AG09319 (cell line): ENCODE measurements around the gene PLD4.

ENCODE experiments used
- DNase-seq: peaks from one replicate; pipeline ENCODE4 v3.0.0-alpha.2; 2010; ENCODE audit warnings: low read depth; ENCODE audit errors: extremely low read depth
- TF ChIP-seq, protein P1 (sequence below): IDR thresholded peaks from 2 replicates; pipeline ENCODE4 v1.5.1; 2011; ENCODE audit warnings: low read depth, mild to moderate bottlenecking, inconsistent platforms, low read length, moderate library complexity

Gene PLD4

DNA sequence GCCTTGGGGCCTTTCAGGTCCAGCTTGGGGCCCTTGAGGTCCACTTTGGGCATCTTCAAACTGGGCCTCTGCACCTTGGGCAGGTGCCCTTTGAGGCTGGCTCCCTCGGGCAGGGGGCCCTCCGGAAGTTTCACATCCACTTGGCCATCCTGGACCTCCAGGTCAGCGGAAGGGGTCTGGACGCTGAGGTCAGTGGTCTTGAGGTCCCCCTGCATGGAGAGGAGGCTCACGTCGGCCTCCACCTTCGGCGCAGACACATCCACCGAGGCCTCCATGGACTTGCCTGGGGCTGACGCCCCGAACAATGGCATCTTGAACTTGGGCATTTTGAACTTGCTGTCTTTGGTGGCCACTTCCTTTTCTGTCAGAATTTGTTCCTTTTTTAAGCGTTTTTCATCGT is 28.4 kb downstream of the PLD4 start:
- TF ChIP-seq, protein P1, sequence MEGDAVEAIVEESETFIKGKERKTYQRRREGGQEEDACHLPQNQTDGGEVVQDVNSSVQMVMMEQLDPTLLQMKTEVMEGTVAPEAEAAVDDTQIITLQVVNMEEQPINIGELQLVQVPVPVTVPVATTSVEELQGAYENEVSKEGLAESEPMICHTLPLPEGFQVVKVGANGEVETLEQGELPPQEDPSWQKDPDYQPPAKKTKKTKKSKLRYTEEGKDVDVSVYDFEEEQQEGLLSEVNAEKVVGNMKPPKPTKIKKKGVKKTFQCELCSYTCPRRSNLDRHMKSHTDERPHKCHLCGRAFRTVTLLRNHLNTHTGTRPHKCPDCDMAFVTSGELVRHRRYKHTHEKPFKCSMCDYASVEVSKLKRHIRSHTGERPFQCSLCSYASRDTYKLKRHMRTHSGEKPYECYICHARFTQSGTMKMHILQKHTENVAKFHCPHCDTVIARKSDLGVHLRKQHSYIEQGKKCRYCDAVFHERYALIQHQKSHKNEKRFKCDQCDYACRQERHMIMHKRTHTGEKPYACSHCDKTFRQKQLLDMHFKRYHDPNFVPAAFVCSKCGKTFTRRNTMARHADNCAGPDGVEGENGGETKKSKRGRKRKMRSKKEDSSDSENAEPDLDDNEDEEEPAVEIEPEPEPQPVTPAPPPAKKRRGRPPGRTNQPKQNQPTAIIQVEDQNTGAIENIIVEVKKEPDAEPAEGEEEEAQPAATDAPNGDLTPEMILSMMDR, result no peak

DNA sequence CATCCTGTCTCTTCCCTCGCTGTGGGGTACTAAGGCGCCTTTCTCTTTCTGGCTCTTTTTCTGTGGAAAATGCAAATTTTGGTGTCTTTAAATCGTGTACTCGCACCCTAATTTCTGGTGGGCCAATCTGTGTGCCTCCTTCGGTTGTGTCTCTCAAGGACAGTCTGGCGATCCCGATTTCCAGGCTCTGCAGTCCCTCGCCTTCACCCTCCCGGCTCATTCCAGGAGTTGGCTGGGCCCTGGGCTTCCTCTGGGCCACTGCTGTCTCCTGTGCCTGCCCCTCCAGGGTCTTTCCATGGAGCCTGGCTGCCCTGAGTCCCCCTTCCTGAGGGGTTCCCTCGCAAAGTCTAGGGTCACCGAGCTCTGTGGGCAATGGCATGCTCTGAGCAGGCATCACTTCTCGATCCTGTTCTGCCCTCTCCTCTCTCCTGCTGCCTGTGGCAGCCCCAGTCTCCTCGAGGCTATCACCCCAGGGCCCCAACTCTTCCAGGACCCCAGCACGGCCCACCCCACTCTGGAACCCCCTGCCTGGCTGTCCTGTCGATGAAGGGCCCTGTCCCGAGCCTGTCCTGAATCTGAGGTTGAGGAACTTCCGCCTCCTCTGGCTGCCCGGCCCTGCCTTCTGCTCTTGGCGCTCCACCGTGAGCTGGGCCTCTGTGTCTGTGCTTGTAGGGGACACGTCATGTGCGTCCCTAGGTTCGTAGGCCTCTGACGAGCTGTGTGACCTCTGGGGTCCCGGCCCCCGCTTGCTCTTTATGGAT is 29.4 kb downstream of the PLD4 start:
- TF ChIP-seq, protein P1, result no peak
- DNase-seq, result no peak

More for the DNA sequence above, 28.4 kb downstream of the PLD4 start:
- no peak for DNase-seq

DNA sequence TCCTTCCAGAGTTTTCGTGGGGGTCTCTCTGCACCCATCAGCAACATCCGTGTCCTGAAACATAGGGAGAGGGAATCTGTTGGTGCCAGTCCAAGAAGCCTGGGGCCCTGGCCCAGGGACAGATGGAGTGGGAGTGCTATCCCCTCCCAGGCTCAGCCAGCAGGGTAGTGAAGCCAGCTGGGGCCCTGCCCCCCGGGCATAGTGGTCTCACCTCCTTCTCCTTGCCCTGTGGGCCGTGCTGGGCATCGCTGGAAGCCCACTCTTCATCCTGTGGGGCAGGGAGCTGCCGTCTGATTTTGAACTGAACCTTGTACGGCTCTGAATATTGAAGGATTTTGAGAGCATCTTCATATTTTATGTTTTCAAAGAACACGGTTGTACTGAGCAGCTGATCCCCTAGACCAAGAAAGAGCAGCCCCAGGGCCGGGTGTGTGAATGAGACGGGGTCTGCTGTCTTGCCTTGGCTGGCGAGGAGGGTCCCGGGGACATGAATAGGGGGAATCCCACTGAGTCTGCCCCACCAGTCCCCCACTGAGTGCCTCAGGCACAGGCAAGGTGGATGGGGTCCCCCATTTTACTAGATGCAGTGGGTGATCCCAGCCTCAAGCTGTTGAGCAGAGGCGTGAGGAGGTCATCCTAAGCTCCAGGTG is 30.2 kb downstream of the PLD4 start:
- no peak for DNase-seq
- TF ChIP-seq, protein P1, result no peak

DNA sequence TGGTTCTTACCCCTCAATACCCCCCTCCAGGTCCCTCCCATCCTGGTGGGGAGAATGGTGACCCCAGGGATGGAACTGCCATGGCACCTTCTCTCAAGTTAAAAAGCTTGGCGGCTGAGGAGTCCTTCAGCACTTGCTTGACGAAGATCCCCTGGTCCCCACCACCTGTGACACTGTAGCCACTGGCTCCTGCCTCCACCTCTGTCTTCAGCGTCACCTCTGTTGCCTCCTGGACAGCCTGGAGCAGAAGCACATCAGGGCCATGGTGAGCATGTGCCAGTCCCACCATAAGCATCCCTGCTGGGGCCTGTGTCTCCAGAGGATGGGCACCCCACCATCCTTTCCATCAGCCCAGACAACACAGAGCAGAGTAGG is 30.7 kb downstream of the PLD4 start:
- TF ChIP-seq, protein P1, result no peak
- DNase-seq, result no peak

DNA sequence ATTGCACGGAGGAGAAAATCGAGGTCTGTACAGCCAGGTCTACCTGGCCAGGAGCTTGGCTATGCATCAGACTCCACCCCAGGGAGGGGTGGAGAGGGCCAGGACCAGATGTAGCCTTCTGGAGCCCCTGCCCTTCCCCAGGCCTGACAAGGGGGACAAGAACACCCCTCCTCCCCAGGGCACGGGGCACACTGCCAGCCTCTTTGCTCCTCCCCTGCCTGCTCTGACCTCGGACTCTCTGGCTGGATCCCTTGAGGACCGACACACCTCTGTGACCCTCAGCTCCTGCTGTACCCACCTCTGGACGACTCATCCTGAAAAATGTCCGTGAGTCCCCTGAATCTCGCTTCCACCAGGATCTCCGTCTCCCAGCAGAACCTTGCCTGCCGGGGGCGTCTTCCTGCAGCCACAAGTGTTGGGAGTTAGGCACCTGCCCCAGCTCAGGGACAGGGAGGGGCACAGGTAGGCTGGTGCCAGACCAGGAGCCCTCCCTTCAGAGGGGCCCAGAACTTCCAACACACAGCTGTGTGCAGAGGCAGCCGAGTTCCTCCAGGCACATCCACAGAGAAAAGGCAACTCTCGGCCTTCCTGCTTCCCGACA is 31.7 kb downstream of the PLD4 start:
- DNase-seq, result no peak
- TF ChIP-seq, protein P1, result no peak

DNA sequence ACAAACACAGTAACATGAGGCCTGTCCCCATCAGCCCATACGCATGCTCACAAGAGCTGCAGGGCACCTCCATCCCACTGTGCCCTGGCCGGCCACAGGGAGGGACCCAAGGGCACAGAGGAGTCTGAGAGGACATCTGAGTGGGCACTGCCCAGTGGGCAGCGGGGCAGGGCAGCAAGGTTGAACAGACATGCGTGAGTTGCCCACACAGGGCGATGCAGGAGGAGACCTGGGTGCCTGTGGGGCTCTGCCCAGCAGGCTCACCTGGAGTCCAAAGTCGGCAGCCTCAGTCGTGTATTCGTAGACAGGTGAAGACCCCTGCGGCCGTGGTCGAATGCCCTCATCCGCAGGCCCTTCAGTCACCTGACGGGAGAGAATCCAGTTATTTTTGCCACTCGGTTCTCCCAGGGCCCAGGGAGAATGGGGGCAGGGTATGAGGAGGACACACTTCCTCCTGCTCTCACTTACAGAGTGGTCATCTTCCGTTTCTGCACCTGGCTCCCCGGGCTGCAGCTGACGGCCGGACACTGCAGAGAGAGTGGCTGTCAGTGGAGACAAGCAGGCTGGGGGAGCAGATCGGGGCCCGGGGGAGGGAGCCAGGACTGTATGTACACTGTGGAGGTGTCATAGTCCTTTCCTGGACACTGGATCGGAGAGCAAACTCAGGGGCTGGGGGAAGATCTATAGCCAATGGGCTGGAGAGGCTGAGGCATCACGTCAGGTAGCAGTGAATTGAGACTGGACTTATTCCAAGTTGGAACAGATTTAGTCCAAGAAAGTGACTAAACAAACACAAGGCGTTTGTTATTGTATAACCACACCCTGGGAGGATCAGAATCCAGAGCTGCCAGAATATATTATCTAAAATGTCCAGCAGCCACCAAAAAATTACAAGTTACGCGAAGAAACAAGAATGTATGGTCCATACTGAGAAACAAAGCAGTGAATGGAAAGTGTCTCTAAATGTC is 32.8 kb downstream of the PLD4 start:
- no peak for DNase-seq
- TF ChIP-seq, protein P1, result no peak
